HPDE6-E6E7 (cell line): Measurements from ENCODE around the gene BRD1.

ENCODE experiments used
- DNase-seq: peaks from one replicate; pipeline ENCODE4 v3.0.0; 2011; ENCODE audit warnings: missing footprints; ENCODE audit errors: extremely low spot score

Gene BRD1

GRCh38 chr22:49801391-49802060 lies 26.1 kb downstream of the BRD1 start:
- no peak for DNase-seq

- DNase-seq, result no peak
Measured at GRCh38 chr22:49800408-49801238, 27.1 kb downstream of the BRD1 start.

GRCh38 chr22:49799431-49800075 lies 28.1 kb downstream of the BRD1 start:
- no peak for DNase-seq

- DNase-seq, result no peak
Measured at GRCh38 chr22:49798486-49799151, 29.1 kb downstream of the BRD1 start.

GRCh38 chr22:49797706-49798105 lies 30.0 kb downstream of the BRD1 start:
- no peak for DNase-seq

- no peak for DNase-seq
Measured at GRCh38 chr22:49796596-49797270, 30.9 kb downstream of the BRD1 start.

GRCh38 chr22:49795521-49795920 lies 32.2 kb downstream of the BRD1 start:
- DNase-seq, result no peak

- DNase-seq, result no peak
Measured at GRCh38 chr22:49793871-49794270, 33.8 kb downstream of the BRD1 start.

GRCh38 chr22:49793296-49793695 lies 34.4 kb downstream of the BRD1 start:
- DNase-seq, result no peak

- DNase-seq, result no peak
Measured at GRCh38 chr22:49792107-49792506, 35.6 kb downstream of the BRD1 start.

- no peak for DNase-seq
Measured at GRCh38 chr22:49791682-49792081, 36.0 kb downstream of the BRD1 start.

- DNase-seq, result no peak
Measured at GRCh38 chr22:49790912-49791311, 36.8 kb downstream of the BRD1 start.

GRCh38 chr22:49789289-49790141 lies 38.2 kb downstream of the BRD1 start:
- no peak for DNase-seq

- no peak for DNase-seq
Measured at GRCh38 chr22:49788504-49788903, 39.2 kb downstream of the BRD1 start.

- DNase-seq, result no peak
Measured at GRCh38 chr22:49787861-49788260, 39.8 kb downstream of the BRD1 start.

- DNase-seq, result no peak
Measured at GRCh38 chr22:49786976-49787706, 40.5 kb downstream of the BRD1 start.

GRCh38 chr22:49785841-49786471 lies 41.7 kb downstream of the BRD1 start:
- no peak for DNase-seq

GRCh38 chr22:49785046-49785521 lies 42.6 kb downstream of the BRD1 start:
- DNase-seq, result no peak

GRCh38 chr22:49784630-49784971 lies 43.1 kb downstream of the BRD1 start:
- DNase-seq, result no peak
